Keratinocyte (primary cell): Measurements from ENCODE around the gene CLCN7. TPM values are rescaled to one million over a fixed set of nuclear protein-coding genes. Genes with fewer than 3 reads are reported as not detected.

Experiments used
- DNase-seq: peaks from one replicate; pipeline ENCODE4 v3.0.0-alpha.2; 2011; ENCODE audit warnings: low read depth, missing footprints, low spot score
- FAIRE-seq: peaks from 2 replicates; lab custom pipeline; 2011; peaks lifted over from hg19 to GRCh38; lab: Jason Lieb, UNC
- H2AFZ ChIP-seq: 2 replicates; pipeline ENCODE4 v1.6.0; 2012; ENCODE audit warnings: low read length, control low read depth, inconsistent platforms; ENCODE audit not compliant: control insufficient read depth
- H3K27ac ChIP-seq: 2 replicates; pipeline ENCODE4 v1.5.1; 2011; ENCODE audit warnings: low read length; ENCODE audit not compliant: control insufficient read depth, insufficient read depth
- H3K27me3 ChIP-seq: 3 replicates; pipeline ENCODE4 v1.6.0; 2011; ENCODE audit warnings: low read length; ENCODE audit not compliant: control insufficient read depth, insufficient read depth; ENCODE audit errors: extremely low read depth
- H3K36me3 ChIP-seq, 2 experiments: 2 replicates in 1 of 2; 3 replicates in 1 of 2; pipeline ENCODE4 v1.5.1; 2011; ENCODE audit warnings: low read length in 2 of 2, mild to moderate bottlenecking in 1 of 2; ENCODE audit not compliant: control insufficient read depth in 2 of 2, insufficient read depth in 2 of 2; ENCODE audit errors: extremely low read depth in 1 of 2
- H3K4me1 ChIP-seq: 3 replicates; pipeline ENCODE4 v1.5.1; 2011; ENCODE audit warnings: low read length; ENCODE audit not compliant: control insufficient read depth, insufficient read depth; ENCODE audit errors: extremely low read depth
- H3K4me2 ChIP-seq: 3 replicates; pipeline ENCODE4 v1.6.0; 2011; ENCODE audit warnings: low read depth, low read length; ENCODE audit not compliant: control insufficient read depth, insufficient read depth; ENCODE audit errors: extremely low read depth
- H3K4me3 ChIP-seq, 3 experiments: fragments of 200-600 bp in 1 of 3; sonication (generic) in 1 of 3; 2 replicates in 2 of 3; 3 replicates in 1 of 3; pipeline ENCODE4 v1.5.1; 2011 to 2016; ENCODE audit warnings: low read length in 3 of 3, mild to moderate bottlenecking in 3 of 3, control low read depth in 2 of 3, inconsistent platforms in 1 of 3, low read depth in 1 of 3, mixed read lengths in 1 of 3, mixed run types in 1 of 3, moderate library complexity in 1 of 3; ENCODE audit not compliant: control insufficient read depth in 2 of 3, insufficient read depth in 2 of 3; ENCODE audit errors: extremely low read depth in 1 of 3
- H3K79me2 ChIP-seq: 2 replicates; pipeline ENCODE4 v1.6.0; 2012; ENCODE audit warnings: low read length; ENCODE audit not compliant: control insufficient read depth, insufficient read depth
- H3K9ac ChIP-seq: 3 replicates; pipeline ENCODE4 v1.6.0; 2011; ENCODE audit warnings: low read length; ENCODE audit not compliant: control insufficient read depth, insufficient read depth; ENCODE audit errors: extremely low read depth
- H3K9me1 ChIP-seq: 3 replicates; pipeline ENCODE4 v1.6.0; 2011; ENCODE audit warnings: low read length; ENCODE audit not compliant: control insufficient read depth, insufficient read depth; ENCODE audit errors: extremely low read depth
- H3K9me3 ChIP-seq: 2 replicates; pipeline ENCODE4 v1.5.1; 2012; ENCODE audit warnings: low read depth, low read length; ENCODE audit not compliant: control insufficient read depth
- H4K20me1 ChIP-seq: 3 replicates; pipeline ENCODE4 v1.6.0; 2011; ENCODE audit warnings: low read length; ENCODE audit not compliant: control insufficient read depth, insufficient read depth; ENCODE audit errors: extremely low read depth
- CTCF ChIP-seq, 3 experiments: IDR thresholded peaks in 1 of 3; conservative IDR thresholded peaks in 1 of 3; optimal IDR thresholded peaks in 1 of 3; 2 replicates in 2 of 3; 3 replicates in 1 of 3; pipeline versions ENCODE3 to v1.5.1; 2011; ENCODE audit warnings: low read length in 3 of 3, mild to moderate bottlenecking in 3 of 3, moderate library complexity in 2 of 3, control low read depth in 1 of 3, inconsistent platforms in 1 of 3; ENCODE audit not compliant: insufficient read depth in 2 of 3; ENCODE audit errors: extremely low read depth in 1 of 3
- EZH2 ChIP-seq: IDR thresholded peaks from one replicate; pipeline ENCODE4 v1.6.1; 2012; ENCODE audit warnings: inconsistent platforms, mild to moderate bottlenecking, low read length, moderate library complexity
- dilution Hi-C: fragments of 300-500 bp; cut with MboI; formaldehyde crosslinking; loops from one replicate; pipeline ENCODE4 v1.7.0; 2020; ENCODE audit warnings: low sequenced_read_pairs; ENCODE audit not compliant: extremely low pct_ligation_motif_present
- polyA plus RNA-seq, 5 experiments: library from polyadenylated mRNA; depleted of rRNA in 3 of 5; stranded (reverse) in 3 of 5; stranded (forward) in 1 of 5; unstranded in 1 of 5; fragments of >200 nt; gene quantifications; 1 replicate in 1 of 5; 2 replicates in 3 of 5; 3 replicates in 1 of 5; pipeline versions ENCODE4 v1.2.1 to v1.2.3, GENCODE V29; 2011 to 2012; ENCODE audit warnings: missing spikeins in 2 of 5, low read depth in 1 of 5, low replicate concordance in 1 of 5

CLCN7 gene
- polyA plus RNA-seq, 1 donor (not counting 4 experiments of a cell fraction or from before 2014, with no cell fraction given), result 13.3 TPM

- DNase-seq, result no peak
- Histone ChIP-seq H3K4me3 (no peak overlapping the region), H3K9me1 (no peaks in the 10 kb centered on the region), H4K20me1 (no peaks in the 10 kb centered on the region), H3K9me3 (no peaks in the 10 kb centered on the region), H3K4me1 (no peaks in the 10 kb centered on the region), H3K27me3 (no peaks in the 10 kb centered on the region), H3K27ac (no peak overlapping the region), H2AFZ (no peak overlapping the region), H3K9ac (no peak overlapping the region), H3K36me3 (no peaks in the 10 kb centered on the region), H3K79me2 (no peaks in the 10 kb centered on the region), H3K4me2 (no peak overlapping the region)
- dilution Hi-C loops, result no loop called here
- TF ChIP-seq CTCF (optimal IDR thresholded peaks at IDR 0.05 in 1 of 3, IDR thresholded peaks at IDR 0.05 in 1 of 3, conservative IDR thresholded peaks at IDR 0.05 in 1 of 3; ENCODE audit: extremely low read depth in 1 of 3, insufficient read depth in 2 of 3, low read length in 3 of 3) (no peak), EZH2 (no peak)
- FAIRE-seq, result no peak
Measured at GRCh38 chr16:1425616-1426370, 49.0 kb downstream of the CLCN7 start.

DNA sequence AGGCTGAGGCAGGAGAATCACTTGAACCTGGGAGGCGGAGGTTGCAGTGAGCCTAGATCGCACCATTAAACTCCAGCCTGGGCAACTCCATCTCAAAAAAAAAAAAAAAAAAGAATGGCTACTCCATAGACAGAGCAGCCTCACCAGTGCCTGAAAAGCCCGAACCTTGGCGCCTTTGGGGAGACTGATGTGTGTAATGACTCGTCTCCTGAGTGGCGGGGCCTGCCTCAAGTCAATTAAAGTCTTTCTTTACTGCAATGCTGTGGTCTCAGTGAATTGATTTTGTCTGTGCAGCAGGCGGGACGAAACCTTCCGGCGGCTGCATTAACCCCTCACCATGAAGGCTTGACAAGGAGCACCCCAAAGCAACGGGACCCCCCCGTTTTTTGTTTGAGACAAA is 50.8 kb downstream of the CLCN7 start:
- Histone ChIP-seq H3K4me2 (no peak overlapping the region), H3K27me3 (no peaks in the 10 kb centered on the region), H3K9me3 (no peaks in the 10 kb centered on the region), H3K36me3 (no peaks in the 10 kb centered on the region), H4K20me1 (no peaks in the 10 kb centered on the region), H3K79me2 (peaks cover 15% of the 10 kb centered on the region), H3K4me1 (peaks cover 5% of the 10 kb centered on the region), H2AFZ (no peak overlapping the region), H3K27ac (no peak overlapping the region), H3K4me3 (no peak overlapping the region), H3K9ac (no peak overlapping the region), H3K9me1 (no peaks in the 10 kb centered on the region)
- dilution Hi-C loops, result no loop called here
- TF ChIP-seq CTCF (optimal IDR thresholded peaks at IDR 0.05 in 1 of 3, IDR thresholded peaks at IDR 0.05 in 1 of 3, conservative IDR thresholded peaks at IDR 0.05 in 1 of 3; ENCODE audit: extremely low read depth in 1 of 3, insufficient read depth in 2 of 3, low read length in 3 of 3) (no peak), EZH2 (no peak)
- DNase-seq (no peak), FAIRE-seq (no peak)
